AG09309 (cell line): ENCODE measurements around the gene BMAL1.

Experiments
- DNase-seq: peaks from one replicate; pipeline ENCODE4 v3.0.0-alpha.2; 2010; ENCODE audit warnings: low read depth
- H3K4me3 ChIP-seq: 2 replicates; pipeline ENCODE4 v1.5.1; 2011; ENCODE audit warnings: mild to moderate bottlenecking, low read depth, low read length, moderate library complexity; ENCODE audit not compliant: control insufficient read depth
- CTCF ChIP-seq: IDR thresholded peaks from 2 replicates; pipeline ENCODE4 v1.5.1; 2011; ENCODE audit warnings: mild to moderate bottlenecking, low read depth, low read length, inconsistent platforms; ENCODE audit not compliant: insufficient read depth, control insufficient read depth; ENCODE audit errors: missing control alignments

BMAL1 gene

GRCh38 chr11:13373216-13373615 is 95.6 kb downstream of the BMAL1 start:
- no peak overlapping the region for H3K4me3 ChIP-seq
- DNase-seq = no peak
- no peak for TF ChIP-seq CTCF

- no peak for DNase-seq
- no peak for TF ChIP-seq CTCF
Measured at GRCh38 chr11:13375798-13376197, 98.2 kb downstream of the BMAL1 start.

GRCh38 chr11:13376402-13376801 is 98.8 kb downstream of the BMAL1 start:
- no peak overlapping the region for H3K4me3 ChIP-seq
- no peak for DNase-seq
- TF ChIP-seq CTCF = no peak

More at GRCh38 chr11:13375798-13376197, 98.2 kb downstream of the BMAL1 start:
- no peak overlapping the region for H3K4me3 ChIP-seq

GRCh38 chr11:13376838-13377237 is 99.2 kb downstream of the BMAL1 start:
- no peak overlapping the region for H3K4me3 ChIP-seq
- TF ChIP-seq CTCF = no peak
- no peak for DNase-seq

GRCh38 chr11:13378316-13378715 is 100.7 kb downstream of the BMAL1 start:
- no peak for DNase-seq
- H3K4me3 ChIP-seq = no peak overlapping the region
- TF ChIP-seq CTCF = no peak

- DNase-seq = no peak
- no peak for TF ChIP-seq CTCF
- H3K4me3 ChIP-seq = no peak overlapping the region
Measured at GRCh38 chr11:13380731-13381130, 103.1 kb downstream of the BMAL1 start.

- TF ChIP-seq CTCF = no peak
- H3K4me3 ChIP-seq = no peak overlapping the region
- no peak for DNase-seq
Measured at GRCh38 chr11:13382751-13383150, 105.2 kb downstream of the BMAL1 start.
